Upper lobe of left lung (tissue), 6 donors: Measurements from ENCODE around the gene GKN2. TPM values are rescaled to one million over a fixed set of nuclear protein-coding genes. Genes with fewer than 3 reads are reported as not detected.
"Not testable (repeated sequence)": the region's sequence is repeated elsewhere in the genome, so short reads cannot be mapped to it uniquely, and the experiment has no call there.

Experiments
- ATAC-seq, 2 donors: fragments of 200-7000 bp; cut with Tn5 transposase; one replicate each; pipeline ENCODE4 v1.9.1; 2022; ENCODE audit warnings: mild to moderate bottlenecking in 2 of 2, moderate library complexity in 2 of 2; ENCODE audit not compliant: low FRiP score in 2 of 2
- DNase-seq, 2 donors: peaks; one replicate each; pipeline ENCODE4 v3.0.0-alpha.2; 2019 to 2020
- H3K27ac ChIP-seq, 4 donors: fragments of 200-600 bp; sonication (generic); one replicate each; pipeline ENCODE4 v1.5.1; 2016 to 2019
- H3K27me3 ChIP-seq, 4 donors: fragments of 200-600 bp; sonication (generic); one replicate each; pipeline ENCODE4 v1.5.1; 2017 to 2019
- H3K36me3 ChIP-seq, 4 donors: fragments of 200-600 bp; sonication (generic); one replicate each; pipeline ENCODE4 v1.5.1; 2016 to 2019
- H3K4me1 ChIP-seq, 4 donors: fragments of 200-600 bp; sonication (generic); one replicate each; pipeline ENCODE4 v1.5.1; 2018 to 2019
- H3K4me3 ChIP-seq, 4 donors: fragments of 200-600 bp; sonication (generic); one replicate each; pipeline ENCODE4 v1.5.1; 2017 to 2019; ENCODE audit warnings: mild to moderate bottlenecking in 2 of 4, moderate library complexity in 1 of 4
- H3K9me3 ChIP-seq, 4 donors: fragments of 200-600 bp; sonication (generic); one replicate each; pipeline ENCODE4 v1.5.1; 2018 to 2019
- EP300 ChIP-seq, 4 donors: sonication (generic); formaldehyde crosslinking; IDR thresholded peaks; one replicate each; pipeline ENCODE4 v1.5.1; 2017; ENCODE audit warnings: antibody characterized with exemption in 4 of 4, control low read depth in 2 of 4
- POLR2A ChIP-seq, 4 donors: fragments of 450-650 bp; IDR thresholded peaks; one replicate each; pipeline ENCODE4 v1.5.1; 2016 to 2017; ENCODE audit warnings: antibody characterized with exemption in 4 of 4, mild to moderate bottlenecking in 2 of 4
- POLR2AphosphoS5 ChIP-seq, 2 donors: sonication (generic); formaldehyde crosslinking; IDR thresholded peaks; one replicate each; pipeline ENCODE4 v1.5.1; 2017; ENCODE audit warnings: antibody characterized with exemption in 2 of 2
- WGBS, 2 donors: methylation state at CpG; one replicate each; pipeline ENCODE4 v1.1.5; 2017 to 2018; 5-methylcytosine and 5-hydroxymethylcytosine counted together
- total RNA-seq, 6 donors: library from RNA; depleted of rRNA in 4 of 6; stranded (reverse); fragments of >200 nt in 4 of 6; gene quantifications; one replicate each; pipeline versions ENCODE4 v1.1.0 to v1.2.1, GENCODE V29; 2016 to 2021
- TF ChIP-seq, protein P1 (sequence below), 6 experiments: fragments of 450-650 bp in 4 of 6; fragments of 200-600 bp in 2 of 6; sonication (generic) in 2 of 6; IDR thresholded peaks; one replicate each; pipeline ENCODE4 v1.5.1; 2016 to 2019; ENCODE audit warnings: antibody characterized with exemption in 6 of 6
- donor health status: DM: no; HTN: no; CAD: no; lungs with moderate emphysema.
- donor health status: DM: no; HTN: yes; CAD: no; lungs with severe emphysema.

The GKN2 gene
- total RNA-seq, 6 donors from 2014 or later: 10.5 to 195 (median 60.7) TPM

DNA sequence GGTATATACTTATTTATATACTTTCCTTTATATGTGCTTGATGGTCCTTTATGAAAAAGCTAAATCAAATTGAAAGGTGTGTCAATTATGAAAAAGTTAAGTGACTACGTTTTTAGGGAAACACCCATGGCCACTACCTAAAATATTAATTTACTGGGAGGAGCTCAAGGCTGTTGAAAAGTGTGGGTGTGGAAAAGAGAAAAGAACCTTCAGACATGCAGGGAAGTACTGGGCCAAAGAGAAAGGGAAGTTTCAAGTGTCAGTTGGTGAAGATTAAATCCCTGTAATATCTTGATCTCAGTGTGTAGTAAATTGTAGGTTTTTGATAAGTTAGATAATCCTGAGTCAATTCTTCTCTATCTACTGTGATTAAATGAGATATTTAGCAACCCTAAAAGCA, 15.5 kb upstream of the GKN2 start:
- ATAC-seq (no peak), DNase-seq (no peak)
- Histone ChIP-seq H3K36me3 (no peaks in the 10 kb centered on the region), H3K4me1 (no peaks in the 10 kb centered on the region), H3K4me3 (no peak overlapping the region), H3K27ac (no peak overlapping the region), H3K9me3 (no peaks in the 10 kb centered on the region), H3K27me3 (no peaks in the 10 kb centered on the region)
- no peak for TF ChIP-seq POLR2AphosphoS5 (IDR thresholded peaks at IDR 0.05)
- TF ChIP-seq, protein P1, sequence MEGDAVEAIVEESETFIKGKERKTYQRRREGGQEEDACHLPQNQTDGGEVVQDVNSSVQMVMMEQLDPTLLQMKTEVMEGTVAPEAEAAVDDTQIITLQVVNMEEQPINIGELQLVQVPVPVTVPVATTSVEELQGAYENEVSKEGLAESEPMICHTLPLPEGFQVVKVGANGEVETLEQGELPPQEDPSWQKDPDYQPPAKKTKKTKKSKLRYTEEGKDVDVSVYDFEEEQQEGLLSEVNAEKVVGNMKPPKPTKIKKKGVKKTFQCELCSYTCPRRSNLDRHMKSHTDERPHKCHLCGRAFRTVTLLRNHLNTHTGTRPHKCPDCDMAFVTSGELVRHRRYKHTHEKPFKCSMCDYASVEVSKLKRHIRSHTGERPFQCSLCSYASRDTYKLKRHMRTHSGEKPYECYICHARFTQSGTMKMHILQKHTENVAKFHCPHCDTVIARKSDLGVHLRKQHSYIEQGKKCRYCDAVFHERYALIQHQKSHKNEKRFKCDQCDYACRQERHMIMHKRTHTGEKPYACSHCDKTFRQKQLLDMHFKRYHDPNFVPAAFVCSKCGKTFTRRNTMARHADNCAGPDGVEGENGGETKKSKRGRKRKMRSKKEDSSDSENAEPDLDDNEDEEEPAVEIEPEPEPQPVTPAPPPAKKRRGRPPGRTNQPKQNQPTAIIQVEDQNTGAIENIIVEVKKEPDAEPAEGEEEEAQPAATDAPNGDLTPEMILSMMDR (IDR thresholded peaks at IDR 0.05): no peak
- TF ChIP-seq POLR2A (IDR thresholded peaks at IDR 0.05): no peak
- TF ChIP-seq EP300 (IDR thresholded peaks at IDR 0.05): no peak
- WGBS, 2 donors: 58 to 67% methylated on average over 1 of the region's 1 CpG

DNA sequence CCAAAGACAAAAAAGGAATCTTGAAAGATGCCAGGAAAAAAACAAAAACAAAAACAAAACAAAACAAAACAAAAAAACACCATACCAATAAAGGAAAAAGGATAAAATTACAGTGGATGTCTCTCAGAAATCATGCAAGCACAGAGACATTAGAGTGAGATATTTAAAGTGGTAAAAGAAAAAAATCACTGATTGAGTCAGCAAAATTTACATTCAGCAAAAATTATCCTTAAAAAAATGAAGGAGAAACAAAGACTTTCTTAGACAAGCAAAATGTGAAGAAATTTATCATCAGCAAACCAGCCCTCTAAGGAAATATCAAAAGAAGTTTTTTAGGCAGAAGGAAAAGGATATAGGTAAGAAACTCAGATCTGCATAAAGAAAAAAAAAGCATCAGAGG, 11.6 kb upstream of the GKN2 start:
- Histone ChIP-seq H3K27ac (no peak overlapping the region), H3K9me3 (no peaks in the 10 kb centered on the region), H3K4me1 (no peaks in the 10 kb centered on the region), H3K36me3 (no peaks in the 10 kb centered on the region), H3K4me3 (no peak overlapping the region), H3K27me3 (no peaks in the 10 kb centered on the region)
- TF ChIP-seq, protein P1 (IDR thresholded peaks at IDR 0.05): no peak
- TF ChIP-seq POLR2A (IDR thresholded peaks at IDR 0.05): no peak
- TF ChIP-seq POLR2AphosphoS5 (IDR thresholded peaks at IDR 0.05): no peak
- TF ChIP-seq EP300 (IDR thresholded peaks at IDR 0.05): no peak
- ATAC-seq (no peak), DNase-seq (no peak)

DNA sequence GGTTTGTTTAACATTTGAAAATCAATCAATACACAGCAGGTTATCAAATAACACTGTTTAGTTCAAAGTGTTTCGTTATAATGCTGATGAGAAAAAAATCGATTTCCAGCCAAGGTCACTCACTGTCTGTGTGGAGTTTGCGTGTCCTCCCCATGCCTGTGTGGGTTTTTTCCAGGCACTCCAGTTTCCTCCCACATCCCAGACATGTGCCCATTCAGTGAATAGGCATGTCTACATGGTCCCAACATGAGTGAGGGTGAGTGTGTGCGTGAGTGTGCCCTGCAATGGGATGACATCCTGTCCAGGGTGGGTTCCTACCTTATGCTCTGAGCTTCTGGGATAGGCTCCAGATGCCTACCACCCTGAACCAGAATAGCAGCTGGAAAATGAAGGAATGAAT, 8.7 kb upstream of the GKN2 start:
- no peaks in the 10 kb centered on the region for H3K36me3 ChIP-seq
- TF ChIP-seq POLR2AphosphoS5 (IDR thresholded peaks at IDR 0.05) (no peak), EP300 (IDR thresholded peaks at IDR 0.05) (no peak), POLR2A (IDR thresholded peaks at IDR 0.05) (no peak)
- TF ChIP-seq, protein P1 (IDR thresholded peaks at IDR 0.05): no peak
- no peak for DNase-seq
- no peaks in the 10 kb centered on the region for H3K4me1 ChIP-seq
- WGBS, 2 donors: 93 to 95% methylated on average over 4 of the region's 4 CpGs
- H3K27ac ChIP-seq: no peak overlapping the region
- H3K9me3 ChIP-seq: no peaks in the 10 kb centered on the region
- no peak overlapping the region for H3K4me3 ChIP-seq
- no peak for ATAC-seq
- no peaks in the 10 kb centered on the region for H3K27me3 ChIP-seq

DNA sequence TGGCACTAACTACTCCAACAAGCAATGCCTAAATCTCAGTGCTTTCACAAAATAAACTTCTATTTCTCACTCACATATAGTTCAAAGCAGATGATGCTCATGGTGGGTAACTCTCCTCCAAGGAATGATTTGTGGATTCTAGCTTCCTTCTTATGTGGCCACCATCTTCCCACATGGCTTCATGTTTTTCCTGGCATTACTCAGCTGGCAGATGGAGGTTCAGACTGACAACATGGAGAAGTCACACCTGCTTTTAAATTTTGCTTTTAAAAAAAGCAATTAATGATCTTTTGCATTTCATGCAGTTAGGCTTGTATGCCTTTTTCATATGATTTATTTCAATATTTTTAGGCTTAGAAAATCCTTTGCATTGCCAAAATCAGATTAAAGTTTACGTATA, 6.3 kb upstream of the GKN2 start:
- no peak overlapping the region for H3K27ac ChIP-seq
- H3K4me1 ChIP-seq: no peaks in the 10 kb centered on the region
- no peaks in the 10 kb centered on the region for H3K9me3 ChIP-seq
- no peak for ATAC-seq
- DNase-seq: no peak
- WGBS, 2 donors: 97 to 98% methylated on average over 1 of the region's 1 CpG
- TF ChIP-seq EP300 (IDR thresholded peaks at IDR 0.05) (no peak), POLR2AphosphoS5 (IDR thresholded peaks at IDR 0.05) (no peak), POLR2A (IDR thresholded peaks at IDR 0.05) (no peak)
- TF ChIP-seq, protein P1 (IDR thresholded peaks at IDR 0.05): no peak
- no peaks in the 10 kb centered on the region for H3K27me3 ChIP-seq
- H3K4me3 ChIP-seq: no peak overlapping the region
- H3K36me3 ChIP-seq: no peaks in the 10 kb centered on the region

DNA sequence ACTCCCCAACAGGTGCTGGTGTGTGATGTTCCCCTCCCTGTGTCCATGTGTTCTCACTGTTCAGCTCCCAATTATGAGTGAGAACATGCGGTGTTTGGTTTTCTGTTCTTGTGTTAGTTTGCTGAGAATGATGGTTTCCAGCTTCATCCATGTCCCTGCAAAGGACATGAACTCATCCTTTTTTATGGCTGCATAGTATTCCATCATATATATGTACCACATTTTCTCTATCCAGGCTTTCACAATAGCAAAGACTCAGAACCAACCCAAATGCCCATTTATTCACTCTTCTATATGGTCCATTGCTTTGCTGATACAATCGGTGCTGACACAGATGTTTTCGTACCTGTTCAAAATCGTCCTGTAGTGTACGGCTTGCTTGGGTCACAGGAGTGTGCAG, 2.7 kb upstream of the GKN2 start:
- H3K27ac ChIP-seq, H3K4me3 ChIP-seq, H3K36me3 ChIP-seq, H3K27me3 ChIP-seq, DNase-seq, ATAC-seq, H3K9me3 ChIP-seq, H3K4me1 ChIP-seq: not testable (repeated sequence)
- 97 to 99% methylated on average over 5 of the region's 5 CpGs for WGBS, 2 donors
